ENCODE data around the gene ADAM11. TPM values are rescaled to one million over a fixed set of nuclear protein-coding genes. Genes with fewer than 3 reads are reported as not detected.

Gene ADAM11
- total RNA-seq, 1 donor from 2014 or later: 6.0 TPM

DNA sequence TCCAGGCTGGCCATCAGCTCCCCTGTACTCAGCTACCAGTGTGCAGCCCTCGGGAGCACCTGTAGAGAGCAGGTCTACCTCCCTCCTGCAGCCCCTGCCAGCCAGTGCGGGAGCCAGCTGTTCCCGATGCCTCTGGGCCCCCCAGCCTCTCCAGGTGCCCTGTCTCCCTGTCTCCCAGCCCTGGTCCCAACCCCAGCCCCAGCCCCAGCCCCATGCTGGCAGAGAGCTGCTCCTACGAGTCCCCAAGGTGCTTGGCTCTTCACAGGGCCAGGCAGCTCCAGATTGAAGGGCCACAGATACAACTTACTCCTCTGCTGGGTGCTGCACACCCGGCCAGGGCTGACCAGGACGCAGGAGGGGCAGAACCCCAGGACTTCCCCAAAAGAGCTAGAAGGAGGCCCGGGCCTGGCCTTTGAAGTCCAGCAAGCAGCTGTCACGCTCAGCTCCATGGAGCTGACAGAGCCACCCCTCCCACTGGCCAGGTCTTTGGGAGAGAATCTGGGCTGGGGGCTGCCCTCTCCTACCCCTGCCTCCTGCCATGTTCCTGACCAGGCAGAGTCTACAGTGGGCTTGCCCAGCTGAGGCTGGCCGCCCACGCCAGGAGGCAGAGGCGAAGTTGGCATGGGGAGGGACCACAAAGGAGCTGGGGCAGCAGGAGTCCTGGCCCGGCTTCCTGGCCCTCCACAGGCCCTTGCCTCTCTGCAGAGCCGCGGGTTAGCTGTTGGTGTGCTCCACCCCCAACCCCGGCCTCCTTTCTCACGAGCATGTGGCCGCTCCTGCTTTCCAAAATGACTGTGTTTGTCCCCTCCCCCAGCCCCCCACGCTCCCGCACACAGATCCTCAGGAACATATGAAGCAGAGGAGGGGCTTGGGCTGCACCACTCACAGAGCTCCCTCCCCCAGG, 9.5 kb upstream of the ADAM11 start:
- peaks cover 6% of the 10 kb centered on the region for H3K36me3 Mint-ChIP-seq (ENCODE audit: low read depth)
- TF ChIP-seq, protein P1, sequence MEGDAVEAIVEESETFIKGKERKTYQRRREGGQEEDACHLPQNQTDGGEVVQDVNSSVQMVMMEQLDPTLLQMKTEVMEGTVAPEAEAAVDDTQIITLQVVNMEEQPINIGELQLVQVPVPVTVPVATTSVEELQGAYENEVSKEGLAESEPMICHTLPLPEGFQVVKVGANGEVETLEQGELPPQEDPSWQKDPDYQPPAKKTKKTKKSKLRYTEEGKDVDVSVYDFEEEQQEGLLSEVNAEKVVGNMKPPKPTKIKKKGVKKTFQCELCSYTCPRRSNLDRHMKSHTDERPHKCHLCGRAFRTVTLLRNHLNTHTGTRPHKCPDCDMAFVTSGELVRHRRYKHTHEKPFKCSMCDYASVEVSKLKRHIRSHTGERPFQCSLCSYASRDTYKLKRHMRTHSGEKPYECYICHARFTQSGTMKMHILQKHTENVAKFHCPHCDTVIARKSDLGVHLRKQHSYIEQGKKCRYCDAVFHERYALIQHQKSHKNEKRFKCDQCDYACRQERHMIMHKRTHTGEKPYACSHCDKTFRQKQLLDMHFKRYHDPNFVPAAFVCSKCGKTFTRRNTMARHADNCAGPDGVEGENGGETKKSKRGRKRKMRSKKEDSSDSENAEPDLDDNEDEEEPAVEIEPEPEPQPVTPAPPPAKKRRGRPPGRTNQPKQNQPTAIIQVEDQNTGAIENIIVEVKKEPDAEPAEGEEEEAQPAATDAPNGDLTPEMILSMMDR (conservative IDR thresholded peaks at IDR 0.05): no peak
- H3K4me3 Mint-ChIP-seq: no peak overlapping the region
- DNase-seq (ENCODE audit: low read depth, low spot score): no peak
- H3K27ac Mint-ChIP-seq (ENCODE audit: unreplicated experiment): peak overlapping the region; percentile 39
- peaks cover 2% of the 10 kb centered on the region for H3K27me3 Mint-ChIP-seq (ENCODE audit: low read depth)
- H3K9me3 Mint-ChIP-seq: no peaks in the 10 kb centered on the region
- peaks cover 17% of the 10 kb centered on the region for H3K4me1 Mint-ChIP-seq

DNA sequence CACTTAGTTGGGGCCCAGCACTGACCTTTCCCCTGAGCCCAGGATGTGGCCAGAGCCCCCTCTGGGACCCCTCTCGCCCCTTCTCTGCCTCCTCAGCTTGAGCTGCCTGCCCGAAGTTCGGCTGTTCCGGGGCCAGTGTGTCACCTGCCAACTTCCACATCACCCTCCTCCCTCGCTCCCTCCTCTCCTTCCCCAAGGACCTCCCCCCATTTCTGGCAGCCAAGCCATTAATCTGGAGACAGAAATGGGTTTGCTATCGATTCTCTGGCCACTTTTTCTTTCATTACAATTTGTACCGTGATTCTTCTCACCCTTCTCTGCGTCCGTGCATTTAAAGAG, 8.8 kb upstream of the ADAM11 start:
- H3K4me3 Mint-ChIP-seq: peak overlapping the region; percentile 39
- peaks cover 17% of the 10 kb centered on the region for H3K4me1 Mint-ChIP-seq
- peak overlapping the region; percentile 39 for H3K27ac Mint-ChIP-seq (ENCODE audit: unreplicated experiment)
- TF ChIP-seq, protein P1 (conservative IDR thresholded peaks at IDR 0.05): no peak
- no peak for DNase-seq (ENCODE audit: low read depth, low spot score)
- H3K27me3 Mint-ChIP-seq (ENCODE audit: low read depth): peaks cover 2% of the 10 kb centered on the region
- peaks cover 6% of the 10 kb centered on the region for H3K36me3 Mint-ChIP-seq (ENCODE audit: low read depth)
- no peaks in the 10 kb centered on the region for H3K9me3 Mint-ChIP-seq

DNA sequence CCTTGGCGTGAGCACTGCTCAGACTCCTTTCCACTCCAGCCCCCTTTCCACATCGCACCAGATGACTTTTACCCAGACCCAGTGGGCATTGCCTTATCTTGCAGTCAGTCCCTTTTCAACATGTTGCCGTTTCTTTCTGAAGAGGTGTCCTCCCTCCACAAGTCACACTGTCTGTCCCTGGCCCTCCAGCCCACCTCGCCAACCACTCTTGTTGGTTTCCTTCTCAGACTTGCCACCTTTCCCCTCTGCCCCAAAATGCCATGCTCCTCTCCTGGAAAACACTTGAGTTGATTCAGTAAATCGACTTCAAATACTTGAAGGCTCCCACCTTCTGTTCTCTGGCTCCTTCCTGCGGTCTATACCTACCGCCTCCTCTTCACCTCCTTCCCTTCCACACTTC, 7.5 kb upstream of the ADAM11 start:
- Mint-ChIP-seq H3K4me3 (peak overlapping the region; percentile 12), H3K36me3 (ENCODE audit: low read depth) (peaks cover 6% of the 10 kb centered on the region), H3K27ac (ENCODE audit: unreplicated experiment) (peak overlapping the region; percentile 17), H3K27me3 (ENCODE audit: low read depth) (peaks cover 2% of the 10 kb centered on the region), H3K9me3 (no peaks in the 10 kb centered on the region), H3K4me1 (peaks cover 17% of the 10 kb centered on the region)
- TF ChIP-seq, protein P1 (conservative IDR thresholded peaks at IDR 0.05): no peak
- DNase-seq (ENCODE audit: low read depth, low spot score): no peak

DNA sequence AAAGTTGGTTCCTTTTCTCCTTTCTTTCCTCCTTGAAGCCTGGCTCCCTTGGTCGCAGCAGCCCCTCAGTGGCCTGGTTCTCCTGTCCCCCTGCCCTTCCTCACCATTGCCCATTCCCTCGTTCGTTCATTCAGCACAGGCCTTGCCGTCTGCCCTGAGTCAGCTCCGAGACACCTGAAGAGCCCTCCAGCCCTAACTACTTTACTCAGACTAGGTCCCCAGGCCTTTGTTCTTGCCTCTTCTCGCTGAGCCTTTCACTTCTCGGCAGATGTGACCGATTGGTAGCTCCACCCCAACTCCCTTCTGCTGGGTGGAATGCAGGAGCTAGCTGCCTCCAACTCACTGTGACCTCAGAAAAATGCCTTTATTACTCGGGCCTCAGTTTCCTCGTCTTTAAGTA, 7.0 kb upstream of the ADAM11 start:
- H3K27me3 Mint-ChIP-seq (ENCODE audit: low read depth): peaks cover 3% of the 10 kb centered on the region
- peaks cover 6% of the 10 kb centered on the region for H3K36me3 Mint-ChIP-seq (ENCODE audit: low read depth)
- H3K4me3 Mint-ChIP-seq: peak overlapping the region; percentile 42
- peak overlapping the region; percentile 17 for H3K27ac Mint-ChIP-seq (ENCODE audit: unreplicated experiment)
- H3K9me3 Mint-ChIP-seq: no peaks in the 10 kb centered on the region
- DNase-seq (ENCODE audit: low read depth, low spot score): no peak
- peaks cover 17% of the 10 kb centered on the region for H3K4me1 Mint-ChIP-seq
- TF ChIP-seq, protein P1 (conservative IDR thresholded peaks at IDR 0.05): no peak

DNA sequence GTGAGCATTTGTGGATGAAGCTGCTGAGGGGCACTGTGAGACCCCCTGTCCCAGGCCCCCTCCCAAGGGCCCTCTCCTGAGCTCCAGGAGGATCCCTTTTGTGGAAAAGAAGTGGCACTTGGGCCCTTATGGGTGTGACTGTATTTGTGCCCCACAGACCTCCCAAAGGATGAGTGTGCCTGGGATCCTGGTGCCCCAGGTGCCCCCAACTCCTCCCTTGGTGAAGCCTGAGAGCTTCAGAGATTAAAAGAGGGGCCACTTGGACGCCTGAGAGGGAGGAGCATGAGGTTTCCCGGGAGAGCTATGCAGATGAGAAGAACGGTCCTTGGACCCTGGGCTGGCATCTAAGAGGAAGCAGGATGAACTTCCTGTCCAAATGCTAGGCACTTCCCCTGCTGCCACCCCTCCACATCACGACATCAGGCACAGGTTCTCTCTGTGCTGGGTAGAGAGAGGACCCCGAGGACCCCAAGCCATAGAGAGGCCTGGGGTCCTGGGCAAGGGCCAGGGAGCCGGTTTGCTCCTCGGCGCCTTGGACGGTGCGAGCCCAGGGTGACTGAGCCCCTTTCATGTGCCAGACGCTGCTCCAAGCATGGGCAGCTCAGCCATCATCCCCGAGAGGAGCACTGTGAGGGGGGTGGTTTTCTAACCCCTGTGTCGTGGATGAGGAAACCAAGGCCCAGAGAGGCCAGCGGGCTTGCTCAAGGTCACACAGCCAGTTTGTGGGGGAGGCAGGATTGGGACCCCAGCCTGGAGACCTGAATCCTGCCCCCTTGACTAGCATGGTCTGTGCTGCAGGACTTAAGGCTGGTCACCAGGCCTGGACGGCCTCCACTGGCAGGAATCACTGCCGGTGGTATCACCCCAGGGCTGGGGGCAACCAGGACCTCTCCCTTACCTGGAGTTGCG, 5.6 kb upstream of the ADAM11 start:
- Mint-ChIP-seq H3K36me3 (ENCODE audit: low read depth) (peaks cover 6% of the 10 kb centered on the region), H3K4me1 (peaks cover 17% of the 10 kb centered on the region), H3K9me3 (no peaks in the 10 kb centered on the region), H3K4me3 (no peak overlapping the region), H3K27me3 (ENCODE audit: low read depth) (peaks cover 17% of the 10 kb centered on the region), H3K27ac (ENCODE audit: unreplicated experiment) (no peak overlapping the region)
- TF ChIP-seq, protein P1 (conservative IDR thresholded peaks at IDR 0.05): no peak
- no peak for DNase-seq (ENCODE audit: low read depth, low spot score)

Data from neural crest cell (in vitro differentiated cells).